H9 (cell line): ENCODE results near the gene TBP. TPM values are rescaled to one million over a fixed set of nuclear protein-coding genes. Genes with fewer than 3 reads are reported as not detected.

Source experiments
- DNase-seq: peaks from one replicate; pipeline ENCODE4 v3.0.0-alpha.2; 2017
- H2AFZ ChIP-seq: one replicate; pipeline ENCODE4 v1.6.1; 2013; ENCODE audit warnings: mild to moderate bottlenecking, low read length, control low read depth, moderate library complexity
- H2AK5ac ChIP-seq: 2 replicates; pipeline ENCODE4 v1.6.1; 2013; ENCODE audit warnings: low read length, control low read depth, mixed read lengths; ENCODE audit not compliant: insufficient read length
- H2BK120ac ChIP-seq: one replicate; pipeline ENCODE4 v1.6.1; 2013; ENCODE audit warnings: low read depth, mild to moderate bottlenecking, low read length, control low read depth, inconsistent platforms; ENCODE audit not compliant: poor library complexity, severe bottlenecking
- H2BK12ac ChIP-seq: 2 replicates; pipeline ENCODE4 v1.6.1; 2013; ENCODE audit warnings: low read length, control low read depth, mixed read lengths, low read depth; ENCODE audit not compliant: insufficient read length
- H2BK15ac ChIP-seq: 2 replicates; pipeline ENCODE4 v1.6.1; 2013; ENCODE audit warnings: low read depth, low read length, control low read depth
- H2BK20ac ChIP-seq: one replicate; pipeline ENCODE4 v1.6.1; 2013; ENCODE audit warnings: low read depth, mild to moderate bottlenecking, low read length, control low read depth, inconsistent platforms; ENCODE audit not compliant: poor library complexity, severe bottlenecking
- H2BK5ac ChIP-seq: 2 replicates; pipeline ENCODE4 v1.6.1; 2013; ENCODE audit warnings: low read length, control low read depth, mixed read lengths; ENCODE audit not compliant: insufficient read length
- H3K14ac ChIP-seq: 2 replicates; pipeline ENCODE4 v1.6.1; 2013; ENCODE audit warnings: low read length, control low read depth; ENCODE audit not compliant: insufficient read depth
- H3K18ac ChIP-seq: 2 replicates; pipeline ENCODE4 v1.6.1; 2013; ENCODE audit warnings: low read depth, mild to moderate bottlenecking, mixed read lengths, low read length, control low read depth; ENCODE audit not compliant: insufficient read length
- H3K23ac ChIP-seq: 2 replicates; pipeline ENCODE4 v1.6.1; 2013; ENCODE audit warnings: low read length, control low read depth, mixed read lengths, low read depth; ENCODE audit not compliant: insufficient read length
- H3K23me2 ChIP-seq: 2 replicates; pipeline ENCODE4 v1.6.1; 2013; ENCODE audit warnings: low read depth, mild to moderate bottlenecking, mixed read lengths, low read length, control low read depth; ENCODE audit not compliant: insufficient read length, poor library complexity, severe bottlenecking
- H3K27ac ChIP-seq: 2 replicates; pipeline ENCODE4 v1.5.1; 2013; ENCODE audit warnings: low read length, control low read depth, mixed read lengths, low read depth; ENCODE audit not compliant: insufficient read length
- H3K27me3 ChIP-seq: 2 replicates; pipeline ENCODE4 v1.6.1; 2013; ENCODE audit warnings: low read length, control low read depth, inconsistent platforms; ENCODE audit not compliant: insufficient read depth
- H3K4ac ChIP-seq: 2 replicates; pipeline ENCODE4 v1.6.1; 2013; ENCODE audit warnings: low read depth, mild to moderate bottlenecking, control low read depth, inconsistent platforms, low read length, moderate library complexity
- H3K4me1 ChIP-seq: 2 replicates; pipeline ENCODE4 v1.6.1; 2013; ENCODE audit warnings: low read length, control low read depth, inconsistent platforms; ENCODE audit not compliant: insufficient read depth
- H3K4me2 ChIP-seq: 2 replicates; pipeline ENCODE4 v1.6.1; 2013; ENCODE audit warnings: low read length, control low read depth, mixed read lengths; ENCODE audit not compliant: insufficient read length, insufficient read depth
- H3K56ac ChIP-seq: 2 replicates; pipeline ENCODE4 v1.6.1; 2013; ENCODE audit warnings: low read depth, mild to moderate bottlenecking, mixed read lengths, low read length, control low read depth; ENCODE audit not compliant: insufficient read length
- H3K79me1 ChIP-seq: 2 replicates; pipeline ENCODE4 v1.6.1; 2013; ENCODE audit warnings: low read depth, mild to moderate bottlenecking, moderate library complexity, low read length, control low read depth, inconsistent platforms; ENCODE audit not compliant: insufficient read depth, poor library complexity, severe bottlenecking
- H3K79me2 ChIP-seq: 2 replicates; pipeline ENCODE4 v1.6.1; 2013; ENCODE audit warnings: low read length, control low read depth, inconsistent platforms; ENCODE audit not compliant: insufficient read depth
- H3K9ac ChIP-seq: 2 replicates; pipeline ENCODE4 v1.6.1; 2013; ENCODE audit warnings: low read length, control low read depth, mixed read lengths; ENCODE audit not compliant: insufficient read length; ENCODE audit errors: extremely low read depth
- H3K9me3 ChIP-seq: one replicate; pipeline ENCODE4 v1.6.1; 2013; ENCODE audit warnings: low read depth, low read length, inconsistent platforms; ENCODE audit not compliant: control insufficient read depth
- H3T11ph ChIP-seq: one replicate; pipeline ENCODE4 v1.6.1; 2013; ENCODE audit warnings: mild to moderate bottlenecking, low read length, control low read depth, inconsistent platforms
- H4K20me1 ChIP-seq: one replicate; pipeline ENCODE4 v1.6.1; 2013; ENCODE audit not compliant: control insufficient read depth, insufficient read length, insufficient read depth
- H4K5ac ChIP-seq: 2 replicates; pipeline ENCODE4 v1.6.1; 2013; ENCODE audit warnings: low read depth, mild to moderate bottlenecking, mixed read lengths, low read length, control low read depth; ENCODE audit not compliant: insufficient read length
- H4K8ac ChIP-seq: replicated peaks from 2 replicates; pipeline ENCODE4 v1.6.1; 2013; ENCODE audit warnings: low read length, control low read depth, mixed read lengths, low read depth; ENCODE audit not compliant: insufficient read length
- H4K91ac ChIP-seq: 2 replicates; pipeline ENCODE4 v1.6.1; 2013; ENCODE audit warnings: low read depth, mild to moderate bottlenecking, moderate library complexity, mixed read lengths, low read length, control low read depth; ENCODE audit not compliant: insufficient read length
- H3K27ac Mint-ChIP-seq, 3 experiments: 2 replicates in 2 of 3; 3 replicates in 1 of 3; pipeline ENCODE4 v1.8.0; 2020 to 2021; ENCODE audit warnings: mixed read lengths in 3 of 3, mild to moderate bottlenecking in 1 of 3, moderate library complexity in 1 of 3
- H3K27me3 Mint-ChIP-seq: 2 replicates; pipeline ENCODE4 v1.8.0; 2021; ENCODE audit warnings: low read depth, mild to moderate bottlenecking, moderate library complexity, mixed read lengths
- H3K36me3 Mint-ChIP-seq, 3 experiments: 2 replicates in 2 of 3; 3 replicates in 1 of 3; pipeline ENCODE4 v1.8.0; 2020 to 2021; ENCODE audit warnings: low read depth in 3 of 3, mixed read lengths in 3 of 3; ENCODE audit not compliant: insufficient read depth in 1 of 3
- H3K4me1 Mint-ChIP-seq, 2 experiments: 2 replicates each; pipeline ENCODE4 v1.8.0; 2020; ENCODE audit warnings: mixed read lengths in 2 of 2
- H3K4me3 Mint-ChIP-seq, 2 experiments: 2 replicates in 1 of 2; 3 replicates in 1 of 2; pipeline ENCODE4 v1.8.0; 2020 to 2021; ENCODE audit warnings: mild to moderate bottlenecking in 2 of 2, mixed read lengths in 2 of 2, moderate library complexity in 1 of 2
- H3K9me3 Mint-ChIP-seq, 2 experiments: 2 replicates in 1 of 2; 3 replicates in 1 of 2; pipeline ENCODE4 v1.8.0; 2020; ENCODE audit warnings: mild to moderate bottlenecking in 2 of 2, mixed read lengths in 2 of 2, moderate library complexity in 1 of 2
- CTCF ChIP-seq: fragments of 200-600 bp; sonication (generic); conservative IDR thresholded peaks from 3 replicates; pipeline ENCODE4 v1.8.0; 2021; ENCODE audit warnings: antibody characterized with exemption, mild to moderate bottlenecking
- WGBS: extraction: QIAGEN DNeasy Blood & Tissue Kit; methylation state at CpG from one replicate; pipeline ENCODE4 v1.1.7; 2013; ENCODE audit warnings: missing lambda C conversion rate, low lambda C conversion rate, mixed read lengths; ENCODE audit not compliant: insufficient read length; ENCODE audit errors: extremely low coverage; 5-methylcytosine and 5-hydroxymethylcytosine counted together
- total RNA-seq: library from RNA; stranded (reverse); gene quantifications from 2 replicates; pipeline ENCODE4 v1.2.1, GENCODE V29; 2021

Gene TBP
- total RNA-seq, 1 experiment from 2014 or later, result 22.6 TPM

GRCh38 chr6:170536671-170537070 lies 17.5 kb upstream of the TBP start:
- no peak overlapping the region for H3T11ph ChIP-seq
- Mint-ChIP-seq H3K9me3 (no peaks in the 10 kb centered on the region), H3K36me3 (peaks cover 28 to 76% (median 70%) of the 10 kb centered on the region in 3 experiments; a peak in 6 of 7 replicates), H3K27ac (no peak overlapping the region), H3K27me3 (no peaks in the 10 kb centered on the region), H3K4me1 (no peaks in the 10 kb centered on the region), H3K4me3 (no peak overlapping the region)
- no peak overlapping the region for H3K56ac ChIP-seq
- no peak overlapping the region for H4K5ac ChIP-seq
- H3K9me3 ChIP-seq, result no peaks in the 10 kb centered on the region
- no peaks in the 10 kb centered on the region for H3K27me3 ChIP-seq
- H2BK5ac ChIP-seq, result no peak overlapping the region
- no CpG with 5 or more reads among the region's 5 CpGs for WGBS
- no peak overlapping the region for H3K27ac ChIP-seq
- H2BK15ac ChIP-seq, result no peak overlapping the region
- no peaks in the 10 kb centered on the region for H3K4me1 ChIP-seq
- no peak overlapping the region for H2BK12ac ChIP-seq
- H3K23ac ChIP-seq, result no peak overlapping the region
- no peak for TF ChIP-seq CTCF
- H3K79me1 ChIP-seq, result peaks cover 7% of the 10 kb centered on the region
- no peak for DNase-seq
- no peaks in the 10 kb centered on the region for H4K20me1 ChIP-seq
- H4K8ac ChIP-seq, result no peak overlapping the region
- no peak overlapping the region for H2BK120ac ChIP-seq
- no peak overlapping the region for H3K18ac ChIP-seq
- no peak overlapping the region for H3K9ac ChIP-seq
- no peaks in the 10 kb centered on the region for H3K79me2 ChIP-seq
- no peaks in the 10 kb centered on the region for H3K23me2 ChIP-seq
- no peak overlapping the region for H4K91ac ChIP-seq
- no peak overlapping the region for H3K4me2 ChIP-seq
- H3K4ac ChIP-seq, result no peak overlapping the region
- no peak overlapping the region for H2AK5ac ChIP-seq
- no peak overlapping the region for H3K14ac ChIP-seq
- no peak overlapping the region for H2AFZ ChIP-seq
- no peak overlapping the region for H2BK20ac ChIP-seq
